ENCODE measurements around the gene CD164L2.
"Not testable (repeated sequence)": the region's sequence is repeated elsewhere in the genome, so short reads cannot be mapped to it uniquely, and the experiment has no call there.

Gene CD164L2

GRCh38 chr1:27412502-27412901, 29.4 kb upstream of the CD164L2 start:
- DNase-seq (ENCODE audit: low read depth), result no peak
- TF ChIP-seq CTCF (conservative IDR thresholded peaks at IDR 0.05; ENCODE audit: low read length), result no peak
- no peak overlapping the region for H3K4me3 ChIP-seq (ENCODE audit: low read length)

- no peak for DNase-seq (ENCODE audit: low read depth)
- no peak overlapping the region for H3K4me3 ChIP-seq (ENCODE audit: low read length)
- no peak for TF ChIP-seq CTCF (conservative IDR thresholded peaks at IDR 0.05; ENCODE audit: low read length)
Observed at GRCh38 chr1:27410709-27411108, 27.6 kb upstream of the CD164L2 start.

GRCh38 chr1:27409669-27410068, 26.5 kb upstream of the CD164L2 start:
- no peak for TF ChIP-seq CTCF (conservative IDR thresholded peaks at IDR 0.05; ENCODE audit: low read length)
- H3K4me3 ChIP-seq (ENCODE audit: low read length), result no peak overlapping the region
- DNase-seq (ENCODE audit: low read depth), result no peak

GRCh38 chr1:27408151-27408550, 25.0 kb upstream of the CD164L2 start:
- no peak overlapping the region for H3K4me3 ChIP-seq (ENCODE audit: low read length)
- no peak for TF ChIP-seq CTCF (conservative IDR thresholded peaks at IDR 0.05; ENCODE audit: low read length)
- no peak for DNase-seq (ENCODE audit: low read depth)

- DNase-seq (ENCODE audit: low read depth); H3K4me3 ChIP-seq (ENCODE audit: low read length): not testable (repeated sequence)
Observed at GRCh38 chr1:27406791-27407190, 23.7 kb upstream of the CD164L2 start.

GRCh38 chr1:27406362-27406680, 23.2 kb upstream of the CD164L2 start:
- no peak for DNase-seq (ENCODE audit: low read depth)
- no peak for TF ChIP-seq CTCF (conservative IDR thresholded peaks at IDR 0.05; ENCODE audit: low read length)
- no peak overlapping the region for H3K4me3 ChIP-seq (ENCODE audit: low read length)

- not testable (repeated sequence) for H3K4me3 ChIP-seq (ENCODE audit: low read length); DNase-seq (ENCODE audit: low read depth)
Observed at GRCh38 chr1:27405598-27406361, 22.6 kb upstream of the CD164L2 start.

GRCh38 chr1:27405074-27405473, 21.9 kb upstream of the CD164L2 start:
- DNase-seq (ENCODE audit: low read depth), result peak; percentile 93
- TF ChIP-seq CTCF (conservative IDR thresholded peaks at IDR 0.05; ENCODE audit: low read length), result peak; percentile 17
- no peak overlapping the region for H3K4me3 ChIP-seq (ENCODE audit: low read length)
